HepG2 (cell line): ENCODE measurements around the gene DPP7. TPM values are rescaled to one million over a fixed set of nuclear protein-coding genes. Genes with fewer than 3 reads are reported as not detected.
A peak's percentile ranks its signal among the peaks of the same experiment; 100 is the strongest.

ENCODE experiments used
- ADNP ChIP-seq: sonication (generic); formaldehyde crosslinking; IDR thresholded peaks from 2 replicates; pipeline ENCODE4 v1.4.0; 2020; ENCODE audit warnings: missing genetic modification reagents
- ARNT2 ChIP-seq: sonication (generic); formaldehyde crosslinking; IDR thresholded peaks from 2 replicates; pipeline ENCODE4 v1.8.0; 2022; ENCODE audit warnings: mild to moderate bottlenecking, low read depth, missing genetic modification reagents, moderate library complexity
- GTF3A ChIP-seq: sonication (generic); formaldehyde crosslinking; conservative IDR thresholded peaks from 2 replicates; pipeline ENCODE4 v1.4.0; 2020; ENCODE audit warnings: mild to moderate bottlenecking, missing genetic modification reagents
- HOXA9 ChIP-seq: sonication (generic); formaldehyde crosslinking; IDR thresholded peaks from 2 replicates; pipeline ENCODE4 v1.8.1; 2022; ENCODE audit warnings: missing genetic modification reagents, mild to moderate bottlenecking, moderate library complexity, borderline replicate concordance
- PCBP2 ChIP-seq: fragments of 200-400 bp; formaldehyde crosslinking; optimal IDR thresholded peaks from 2 replicates; pipeline ENCODE3; 2018; ENCODE audit warnings: low read length, low read depth; ENCODE audit not compliant: poor library complexity, severe bottlenecking
- SMYD3 ChIP-seq: sonication (generic); formaldehyde crosslinking; IDR thresholded peaks from 2 replicates; pipeline ENCODE4 v1.8.1; 2023; ENCODE audit warnings: mild to moderate bottlenecking, missing genetic modification reagents
- ZKSCAN1 ChIP-seq: fragments of 150-350 bp; IDR thresholded peaks from 2 replicates; pipeline ENCODE4 v1.6.1; 2014; ENCODE audit warnings: low read length
- ZNF225 ChIP-seq: sonication (generic); formaldehyde crosslinking; IDR thresholded peaks from 2 replicates; pipeline ENCODE4 v1.4.0; 2020; ENCODE audit warnings: mild to moderate bottlenecking, missing genetic modification reagents
- ZNF24 ChIP-seq: fragments of 450-650 bp; IDR thresholded peaks from 2 replicates; pipeline ENCODE4 v1.6.1; 2017; ENCODE audit warnings: antibody characterized with exemption, mild to moderate bottlenecking
- ZNF383 ChIP-seq: sonication (generic); formaldehyde crosslinking; IDR thresholded peaks from 2 replicates; pipeline ENCODE4 v1.4.0; 2020; ENCODE audit warnings: missing genetic modification reagents, mild to moderate bottlenecking, borderline replicate concordance
- ZNF616 ChIP-seq: sonication (generic); formaldehyde crosslinking; IDR thresholded peaks from 2 replicates; pipeline ENCODE4 v1.5.0; 2020; ENCODE audit warnings: low read depth, mild to moderate bottlenecking, missing genetic modification reagents
- polyA plus RNA-seq, 8 experiments: library from polyadenylated mRNA; depleted of rRNA in 3 of 8; stranded (reverse) in 7 of 8; unstranded in 1 of 8; fragments of >200 nt; fragmentation: Illumina TruSeq in 4 of 8; extraction: Trizol in 4 of 8; gene quantifications; 2 replicates each; pipeline versions ENCODE4 v1.2.1 to v1.2.3, GENCODE V29; 2011 to 2016; ENCODE audit warnings: low read depth in 4 of 8, missing spikeins in 1 of 8, mixed read lengths in 1 of 8; ENCODE audit not compliant: insufficient read depth in 1 of 8
- total RNA-seq, 5 experiments: library from RNA; depleted of rRNA; stranded (reverse); fragments of >200 nt; fragmentation: Illumina TruSeq; extraction: Trizol; gene quantifications; 2 replicates each; pipeline ENCODE4 v1.2.3, GENCODE V29; 2016; ENCODE audit warnings: low read depth in 1 of 5
- TF ChIP-seq, protein P1 (sequence below): sonication (generic); formaldehyde crosslinking; IDR thresholded peaks from 2 replicates; pipeline ENCODE4 v1.4.0; 2020; ENCODE audit warnings: mild to moderate bottlenecking, missing genetic modification reagents
- TF ChIP-seq, protein P2 (sequence below): sonication (generic); formaldehyde crosslinking; conservative IDR thresholded peaks from 2 replicates; pipeline ENCODE4 v1.4.0; 2020; ENCODE audit warnings: mild to moderate bottlenecking, missing genetic modification reagents, moderate library complexity
- TF ChIP-seq, protein P3 (sequence below): IDR thresholded peaks from 2 replicates; pipeline ENCODE4 v1.6.1; 2016; ENCODE audit warnings: missing compliant biosample characterization, missing genetic modification reagents, borderline replicate concordance
- TF ChIP-seq, protein P4 (sequence below): sonication (generic); formaldehyde crosslinking; IDR thresholded peaks from 2 replicates; pipeline ENCODE4 v1.9.0; 2022; ENCODE audit warnings: missing genetic modification reagents, mild to moderate bottlenecking, borderline replicate concordance
- TF ChIP-seq, protein P5 (sequence below): sonication (generic); formaldehyde crosslinking; IDR thresholded peaks from 2 replicates; pipeline ENCODE4 v1.4.0; 2020; ENCODE audit warnings: missing genetic modification reagents
- TF ChIP-seq, protein P6 (sequence below): sonication (generic); formaldehyde crosslinking; IDR thresholded peaks from 2 replicates; pipeline ENCODE4 v1.4.0; 2020; ENCODE audit warnings: mild to moderate bottlenecking, missing genetic modification reagents
- TF ChIP-seq, protein P7 (sequence below): sonication (generic); formaldehyde crosslinking; IDR thresholded peaks from 2 replicates; pipeline ENCODE4 v1.5.0; 2020; ENCODE audit warnings: missing genetic modification reagents, mild to moderate bottlenecking, borderline replicate concordance
- TF ChIP-seq, protein P8 (sequence below): IDR thresholded peaks from 2 replicates; pipeline ENCODE4 v1.6.1; 2012; ENCODE audit warnings: inconsistent platforms

DPP7 gene
- total and polyA plus RNA-seq, 2 of the 13 experiments (the other 11 are each of a cell fraction or from before 2014, with no cell fraction given), result 1.2 to 4.5 TPM

DNA sequence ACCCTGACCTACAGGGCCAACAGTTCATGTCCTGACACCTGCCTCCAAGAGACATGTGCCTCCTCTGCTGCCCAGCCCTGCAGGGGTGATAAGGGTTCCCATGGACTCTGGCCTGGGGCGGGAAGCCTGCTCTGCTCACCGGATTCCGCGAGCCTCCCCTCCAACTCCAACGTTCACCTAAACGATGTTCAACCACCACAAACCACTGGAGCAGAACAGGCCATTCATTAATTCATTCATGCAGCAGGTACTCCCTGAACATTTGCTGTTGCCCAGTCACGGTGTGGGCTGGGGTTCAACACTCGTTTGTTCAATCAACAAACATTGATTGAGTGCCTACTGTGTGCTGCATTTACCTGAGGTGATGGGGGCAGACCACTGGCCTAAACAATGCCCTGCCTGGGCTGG is 40.5 kb downstream of the DPP7 start (continued):
- TF ChIP-seq, protein P1, sequence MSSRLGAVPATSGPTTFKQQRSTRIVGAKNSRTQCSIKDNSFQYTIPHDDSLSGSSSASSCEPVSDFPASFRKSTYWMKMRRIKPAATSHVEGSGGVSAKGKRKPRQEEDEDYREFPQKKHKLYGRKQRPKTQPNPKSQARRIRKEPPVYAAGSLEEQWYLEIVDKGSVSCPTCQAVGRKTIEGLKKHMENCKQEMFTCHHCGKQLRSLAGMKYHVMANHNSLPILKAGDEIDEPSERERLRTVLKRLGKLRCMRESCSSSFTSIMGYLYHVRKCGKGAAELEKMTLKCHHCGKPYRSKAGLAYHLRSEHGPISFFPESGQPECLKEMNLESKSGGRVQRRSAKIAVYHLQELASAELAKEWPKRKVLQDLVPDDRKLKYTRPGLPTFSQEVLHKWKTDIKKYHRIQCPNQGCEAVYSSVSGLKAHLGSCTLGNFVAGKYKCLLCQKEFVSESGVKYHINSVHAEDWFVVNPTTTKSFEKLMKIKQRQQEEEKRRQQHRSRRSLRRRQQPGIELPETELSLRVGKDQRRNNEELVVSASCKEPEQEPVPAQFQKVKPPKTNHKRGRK (CRISPR knock-in tag), result no peak
- TF ChIP-seq HOXA9 (CRISPR knock-in tag) (no peak), ZNF383 (no peak), GTF3A (CRISPR knock-in tag) (no peak), ZNF24 (peak; percentile 62; the same call in 1 of the 2 replicates), ZKSCAN1 (peak; percentile 80), PCBP2 (no peak), ZNF225 (CRISPR knock-in tag) (no peak), SMYD3 (no peak), ZNF616 (CRISPR knock-in tag) (0 out of 2 replicates have a peak, but pooled peaks have one; percentile 36), ARNT2 (CRISPR knock-in tag) (no peak), ADNP (CRISPR knock-in tag) (no peak)
- TF ChIP-seq, protein P2, sequence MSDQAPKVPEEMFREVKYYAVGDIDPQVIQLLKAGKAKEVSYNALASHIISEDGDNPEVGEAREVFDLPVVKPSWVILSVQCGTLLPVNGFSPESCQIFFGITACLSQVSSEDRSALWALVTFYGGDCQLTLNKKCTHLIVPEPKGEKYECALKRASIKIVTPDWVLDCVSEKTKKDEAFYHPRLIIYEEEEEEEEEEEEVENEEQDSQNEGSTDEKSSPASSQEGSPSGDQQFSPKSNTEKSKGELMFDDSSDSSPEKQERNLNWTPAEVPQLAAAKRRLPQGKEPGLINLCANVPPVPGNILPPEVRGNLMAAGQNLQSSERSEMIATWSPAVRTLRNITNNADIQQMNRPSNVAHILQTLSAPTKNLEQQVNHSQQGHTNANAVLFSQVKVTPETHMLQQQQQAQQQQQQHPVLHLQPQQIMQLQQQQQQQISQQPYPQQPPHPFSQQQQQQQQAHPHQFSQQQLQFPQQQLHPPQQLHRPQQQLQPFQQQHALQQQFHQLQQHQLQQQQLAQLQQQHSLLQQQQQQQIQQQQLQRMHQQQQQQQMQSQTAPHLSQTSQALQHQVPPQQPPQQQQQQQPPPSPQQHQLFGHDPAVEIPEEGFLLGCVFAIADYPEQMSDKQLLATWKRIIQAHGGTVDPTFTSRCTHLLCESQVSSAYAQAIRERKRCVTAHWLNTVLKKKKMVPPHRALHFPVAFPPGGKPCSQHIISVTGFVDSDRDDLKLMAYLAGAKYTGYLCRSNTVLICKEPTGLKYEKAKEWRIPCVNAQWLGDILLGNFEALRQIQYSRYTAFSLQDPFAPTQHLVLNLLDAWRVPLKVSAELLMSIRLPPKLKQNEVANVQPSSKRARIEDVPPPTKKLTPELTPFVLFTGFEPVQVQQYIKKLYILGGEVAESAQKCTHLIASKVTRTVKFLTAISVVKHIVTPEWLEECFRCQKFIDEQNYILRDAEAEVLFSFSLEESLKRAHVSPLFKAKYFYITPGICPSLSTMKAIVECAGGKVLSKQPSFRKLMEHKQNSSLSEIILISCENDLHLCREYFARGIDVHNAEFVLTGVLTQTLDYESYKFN (CRISPR knock-in tag), result peak; percentile 37; the same call in 1 of the 2 replicates
- TF ChIP-seq, protein P3, sequence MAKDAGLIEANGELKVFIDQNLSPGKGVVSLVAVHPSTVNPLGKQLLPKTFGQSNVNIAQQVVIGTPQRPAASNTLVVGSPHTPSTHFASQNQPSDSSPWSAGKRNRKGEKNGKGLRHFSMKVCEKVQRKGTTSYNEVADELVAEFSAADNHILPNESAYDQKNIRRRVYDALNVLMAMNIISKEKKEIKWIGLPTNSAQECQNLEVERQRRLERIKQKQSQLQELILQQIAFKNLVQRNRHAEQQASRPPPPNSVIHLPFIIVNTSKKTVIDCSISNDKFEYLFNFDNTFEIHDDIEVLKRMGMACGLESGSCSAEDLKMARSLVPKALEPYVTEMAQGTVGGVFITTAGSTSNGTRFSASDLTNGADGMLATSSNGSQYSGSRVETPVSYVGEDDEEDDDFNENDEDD (CRISPR knock-in tag), result peak; percentile 72; the same call in 1 of the 2 replicates
- TF ChIP-seq, protein P4, sequence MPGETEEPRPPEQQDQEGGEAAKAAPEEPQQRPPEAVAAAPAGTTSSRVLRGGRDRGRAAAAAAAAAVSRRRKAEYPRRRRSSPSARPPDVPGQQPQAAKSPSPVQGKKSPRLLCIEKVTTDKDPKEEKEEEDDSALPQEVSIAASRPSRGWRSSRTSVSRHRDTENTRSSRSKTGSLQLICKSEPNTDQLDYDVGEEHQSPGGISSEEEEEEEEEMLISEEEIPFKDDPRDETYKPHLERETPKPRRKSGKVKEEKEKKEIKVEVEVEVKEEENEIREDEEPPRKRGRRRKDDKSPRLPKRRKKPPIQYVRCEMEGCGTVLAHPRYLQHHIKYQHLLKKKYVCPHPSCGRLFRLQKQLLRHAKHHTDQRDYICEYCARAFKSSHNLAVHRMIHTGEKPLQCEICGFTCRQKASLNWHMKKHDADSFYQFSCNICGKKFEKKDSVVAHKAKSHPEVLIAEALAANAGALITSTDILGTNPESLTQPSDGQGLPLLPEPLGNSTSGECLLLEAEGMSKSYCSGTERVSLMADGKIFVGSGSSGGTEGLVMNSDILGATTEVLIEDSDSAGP (CRISPR knock-in tag), result peak; percentile 53; the same call in 1 of the 2 replicates
- TF ChIP-seq, protein P5, sequence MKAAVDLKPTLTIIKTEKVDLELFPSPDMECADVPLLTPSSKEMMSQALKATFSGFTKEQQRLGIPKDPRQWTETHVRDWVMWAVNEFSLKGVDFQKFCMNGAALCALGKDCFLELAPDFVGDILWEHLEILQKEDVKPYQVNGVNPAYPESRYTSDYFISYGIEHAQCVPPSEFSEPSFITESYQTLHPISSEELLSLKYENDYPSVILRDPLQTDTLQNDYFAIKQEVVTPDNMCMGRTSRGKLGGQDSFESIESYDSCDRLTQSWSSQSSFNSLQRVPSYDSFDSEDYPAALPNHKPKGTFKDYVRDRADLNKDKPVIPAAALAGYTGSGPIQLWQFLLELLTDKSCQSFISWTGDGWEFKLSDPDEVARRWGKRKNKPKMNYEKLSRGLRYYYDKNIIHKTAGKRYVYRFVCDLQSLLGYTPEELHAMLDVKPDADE (CRISPR knock-in tag), result no peak
- TF ChIP-seq, protein P6, sequence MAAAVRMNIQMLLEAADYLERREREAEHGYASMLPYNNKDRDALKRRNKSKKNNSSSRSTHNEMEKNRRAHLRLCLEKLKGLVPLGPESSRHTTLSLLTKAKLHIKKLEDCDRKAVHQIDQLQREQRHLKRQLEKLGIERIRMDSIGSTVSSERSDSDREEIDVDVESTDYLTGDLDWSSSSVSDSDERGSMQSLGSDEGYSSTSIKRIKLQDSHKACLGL (CRISPR knock-in tag), result no peak
- TF ChIP-seq, protein P7, sequence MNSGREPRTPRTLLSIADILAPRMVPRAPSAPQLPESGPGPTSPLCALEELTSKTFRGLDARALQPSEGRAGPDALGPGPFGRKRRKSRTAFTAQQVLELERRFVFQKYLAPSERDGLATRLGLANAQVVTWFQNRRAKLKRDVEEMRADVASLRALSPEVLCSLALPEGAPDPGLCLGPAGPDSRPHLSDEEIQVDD (CRISPR knock-in tag), result 0 out of 2 replicates have a peak, but pooled peaks have one; percentile 49
- TF ChIP-seq, protein P8, sequence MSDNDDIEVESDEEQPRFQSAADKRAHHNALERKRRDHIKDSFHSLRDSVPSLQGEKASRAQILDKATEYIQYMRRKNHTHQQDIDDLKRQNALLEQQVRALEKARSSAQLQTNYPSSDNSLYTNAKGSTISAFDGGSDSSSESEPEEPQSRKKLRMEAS, result peak; percentile 69; the same call in 1 of the 2 replicates
